Measurements from ENCODE around the gene SDK2. TPM values are rescaled to one million over a fixed set of nuclear protein-coding genes. Genes with fewer than 3 reads are reported as not detected.

Gene SDK2
- total and polyA plus RNA-seq, 9 of the 15 experiments (the other 6 are each of a cell fraction or from before 2014, with no cell fraction given) = 0.04 TPM; not detected in 8

- H3K27ac ChIP-seq (ENCODE audit: extremely low read depth, low read depth, low read length) = no peak overlapping the region
- peaks cover 0 to 2% of the 10 kb centered on the region in 2 experiments; a peak in 1 of 5 replicates for H3K27me3 ChIP-seq (ENCODE audit: control insufficient read depth in 2 of 2, insufficient read depth in 2 of 2, low read length in 2 of 2)
- DNase-seq (ENCODE audit: extremely low read depth in 1 of 4, low spot score in 3 of 4) (no peak), ATAC-seq (no peak), FAIRE-seq (no peak)
- H3K36me3 ChIP-seq (ENCODE audit: control insufficient read depth, insufficient read depth, low read length) = no peaks in the 10 kb centered on the region
- H2AFZ ChIP-seq (ENCODE audit: low read depth, low read length) = no peak overlapping the region
- H3K4me2 ChIP-seq (ENCODE audit: insufficient read depth, low read length) = no peak overlapping the region
- no peak overlapping the region for H3K9ac ChIP-seq (ENCODE audit: insufficient read depth in 1 of 2, low read depth in 2 of 2, low read length in 2 of 2)
- in situ Hi-C loops (cut with MboI) = no loop called here
- no peaks in the 10 kb centered on the region for H3K9me3 ChIP-seq (replicated peaks; ENCODE audit: control insufficient read depth, insufficient read depth, low read depth, low read length)
- ChIA-PET CTCF (ENCODE audit: low intra/inter-chr PET ratio) (interaction anchor here (0.7 kb wide), 1 partner anchor 11 kb away, joined by 3 read pairs; no protein-coding TSS in a partner anchor), POLR2A (interaction anchor here (1.9 kb wide), 1 partner anchor 9 kb away, joined by 7 read pairs; no protein-coding TSS in a partner anchor)
- 37% methylated on average over 3 of the region's 3 CpGs for WGBS (ENCODE audit: insufficient coverage, low coverage, missing lambda C conversion rate)
- intact Hi-C loops (cut with micrococcal nuclease) = no loop called here
- peaks cover 23 to 27% of the 10 kb centered on the region in 2 experiments for H3K4me1 ChIP-seq (replicated peaks in 1 of 2; ENCODE audit: control insufficient read depth in 2 of 2, insufficient read depth in 2 of 2, low read length in 2 of 2)
- no peaks in the 10 kb centered on the region for H3K79me2 ChIP-seq (ENCODE audit: control insufficient read depth, insufficient read depth, low read length)
- no peaks in the 10 kb centered on the region for H4K20me1 ChIP-seq (replicated peaks; ENCODE audit: control insufficient read depth, insufficient read depth, low read length)
- no peak overlapping the region for H3K4me3 ChIP-seq
- no peak for TF ChIP-seq POLR3A (IDR thresholded peaks at IDR 0.05; ENCODE audit: borderline replicate concordance, extremely low read depth, insufficient read depth, insufficient read length)
- no peak for TF ChIP-seq ATF6 (CRISPR knock-in tag; IDR thresholded peaks at IDR 0.05)
- TF ChIP-seq RFX5 (IDR thresholded peaks at IDR 0.05; ENCODE audit: low read depth, low read length) = no peak
- TF ChIP-seq ZNF77 (CRISPR knock-in tag; IDR thresholded peaks at IDR 0.05) = no peak
- no peak for TF ChIP-seq MXD1 (CRISPR knock-in tag; IDR thresholded peaks at IDR 0.05; ENCODE audit: borderline replicate concordance, poor library complexity, severe bottlenecking)
- no peak for TF ChIP-seq L3MBTL2 (IDR thresholded peaks at IDR 0.05)
- no peak for TF ChIP-seq FOXP4 (CRISPR knock-in tag; IDR thresholded peaks at IDR 0.05; ENCODE audit: borderline replicate concordance)
- TF ChIP-seq TRIM25 (IDR thresholded peaks at IDR 0.05; ENCODE audit: borderline replicate concordance) = no peak
- no peak for TF ChIP-seq DPF2 (IDR thresholded peaks at IDR 0.05)
- no peak for TF ChIP-seq ZNF778 (CRISPR knock-in tag; IDR thresholded peaks at IDR 0.05)
- peaks cover 3% of the 10 kb centered on the region for H3K9me1 ChIP-seq (ENCODE audit: control insufficient read depth, insufficient read depth, low read length)
- no TSS peak for BruUV-seq (replicated peaks)
These were observed 324.5 kb downstream of the SDK2 start for GRCh38 chr17:73319766-73320165.

All from K562 (cell line).